ENCODE data around the gene ABR. TPM values are rescaled to one million over a fixed set of nuclear protein-coding genes. Genes with fewer than 3 reads are reported as not detected.

ABR gene
- total RNA-seq, 1 experiment from 2014 or later: 35.4 TPM

- Histone ChIP-seq H3F3A (ENCODE audit: low read length, unreplicated experiment) (no peaks in the 10 kb centered on the region), H3K79me2 (ENCODE audit: low read length) (no peaks in the 10 kb centered on the region), H3K27me3 (ENCODE audit: low read length) (no peaks in the 10 kb centered on the region), H3K27ac (ENCODE audit: low read length) (no peak overlapping the region), H3K4me1 (ENCODE audit: insufficient read depth, low read length) (no peaks in the 10 kb centered on the region), H3K9ac (ENCODE audit: low read length) (no peak overlapping the region), H3K9me2 (replicated peaks; ENCODE audit: low read length) (no peaks in the 10 kb centered on the region), H3K4me3 (ENCODE audit: low read length) (no peak overlapping the region), H3K9me3 (ENCODE audit: low read length) (no peaks in the 10 kb centered on the region), H2AFZ (ENCODE audit: low read length) (no peak overlapping the region), H3K36me3 (ENCODE audit: low read depth, low read length) (no peaks in the 10 kb centered on the region), H3K4me2 (ENCODE audit: low read length) (no peak overlapping the region), H4K20me1 (ENCODE audit: low read length) (no peaks in the 10 kb centered on the region)
- CTCF ChIA-PET: interaction anchor here (0.7 to 1.3 kb wide), 2 partner anchors 24 to 36 kb away, joined by 3 to 8 read pairs; no protein-coding TSS in a partner anchor
- DNase-seq (no peak), ATAC-seq (no peak)
- no TSS peak for BruUV-seq (replicated peaks)
- no peak for TF ChIP-seq CTCF (conservative IDR thresholded peaks at IDR 0.05; ENCODE audit: low read depth, low read length)
- no peak for TF ChIP-seq EZH2phosphoT487 (IDR thresholded peaks at IDR 0.05; ENCODE audit: borderline replicate concordance, low read length)
- no peak for TF ChIP-seq EZH2 (IDR thresholded peaks at IDR 0.05; ENCODE audit: low read length, unreplicated experiment)
- intact Hi-C loops (cut with micrococcal nuclease): no loop called here
- POLR2A ChIA-PET (ENCODE audit: unreplicated experiment): no interaction called here
These were observed 33.1 kb downstream of the ABR start for GRCh38 chr17:1146561-1147265.

- H3K27ac ChIP-seq (ENCODE audit: low read length): no peak overlapping the region
- H3K9me3 ChIP-seq (ENCODE audit: low read length): no peaks in the 10 kb centered on the region
- no peaks in the 10 kb centered on the region for H3K27me3 ChIP-seq (ENCODE audit: low read length)
- no TSS peak for BruUV-seq (replicated peaks)
- H3K79me2 ChIP-seq (ENCODE audit: low read length): no peaks in the 10 kb centered on the region
- no peak overlapping the region for H3K4me3 ChIP-seq (ENCODE audit: low read length)
- no peaks in the 10 kb centered on the region for H3K36me3 ChIP-seq (ENCODE audit: low read depth, low read length)
- CTCF ChIA-PET: no interaction called here
- no peak overlapping the region for H2AFZ ChIP-seq (ENCODE audit: low read length)
- no peak overlapping the region for H3K9ac ChIP-seq (ENCODE audit: low read length)
- ATAC-seq (no peak), DNase-seq (no peak)
- H4K20me1 ChIP-seq (ENCODE audit: low read length): no peaks in the 10 kb centered on the region
- no peaks in the 10 kb centered on the region for H3K4me1 ChIP-seq (ENCODE audit: insufficient read depth, low read length)
- no peaks in the 10 kb centered on the region for H3K9me2 ChIP-seq (replicated peaks; ENCODE audit: low read length)
- no peak for TF ChIP-seq EZH2phosphoT487 (IDR thresholded peaks at IDR 0.05; ENCODE audit: borderline replicate concordance, low read length)
- no peak for TF ChIP-seq CTCF (conservative IDR thresholded peaks at IDR 0.05; ENCODE audit: low read depth, low read length)
- TF ChIP-seq EZH2 (IDR thresholded peaks at IDR 0.05; ENCODE audit: low read length, unreplicated experiment): no peak
- no peaks in the 10 kb centered on the region for H3F3A ChIP-seq (ENCODE audit: low read length, unreplicated experiment)
- intact Hi-C loops (cut with micrococcal nuclease): no loop called here
- POLR2A ChIA-PET (ENCODE audit: unreplicated experiment): no interaction called here
- no peak overlapping the region for H3K4me2 ChIP-seq (ENCODE audit: low read length)
These were observed 34.3 kb downstream of the ABR start for GRCh38 chr17:1145311-1145986.

- ChIA-PET POLR2A (ENCODE audit: unreplicated experiment) (no interaction called here), CTCF (no interaction called here)
- no peak for ATAC-seq
- H3K4me3 ChIP-seq (ENCODE audit: low read length): no peak overlapping the region
- TF ChIP-seq EZH2phosphoT487 (IDR thresholded peaks at IDR 0.05; ENCODE audit: borderline replicate concordance, low read length) (no peak), EZH2 (IDR thresholded peaks at IDR 0.05; ENCODE audit: low read length, unreplicated experiment) (no peak), CTCF (conservative IDR thresholded peaks at IDR 0.05; ENCODE audit: low read depth, low read length) (no peak)
- H3K36me3 ChIP-seq (ENCODE audit: low read depth, low read length): no peaks in the 10 kb centered on the region
- no peaks in the 10 kb centered on the region for H4K20me1 ChIP-seq (ENCODE audit: low read length)
- H2AFZ ChIP-seq (ENCODE audit: low read length): no peak overlapping the region
- no TSS peak for BruUV-seq (replicated peaks)
- no peaks in the 10 kb centered on the region for H3K27me3 ChIP-seq (ENCODE audit: low read length)
- no peaks in the 10 kb centered on the region for H3K79me2 ChIP-seq (ENCODE audit: low read length)
- H3K9me2 ChIP-seq (replicated peaks; ENCODE audit: low read length): no peaks in the 10 kb centered on the region
- intact Hi-C loops (cut with micrococcal nuclease): no loop called here
- H3K4me1 ChIP-seq (ENCODE audit: insufficient read depth, low read length): no peaks in the 10 kb centered on the region
- H3K4me2 ChIP-seq (ENCODE audit: low read length): no peak overlapping the region
- H3K9ac ChIP-seq (ENCODE audit: low read length): no peak overlapping the region
- H3K9me3 ChIP-seq (ENCODE audit: low read length): no peaks in the 10 kb centered on the region
- DNase-seq: no peak
- H3F3A ChIP-seq (ENCODE audit: low read length, unreplicated experiment): no peaks in the 10 kb centered on the region
- H3K27ac ChIP-seq (ENCODE audit: low read length): no peak overlapping the region
These were observed 35.6 kb downstream of the ABR start for GRCh38 chr17:1144162-1144561.
